Right lobe of liver (tissue), 4 donors: ENCODE measurements around the gene DRD4.

Source experiments
- POLR2A ChIP-seq: fragments of 450-650 bp; IDR thresholded peaks from one replicate; pipeline ENCODE4 v1.6.1; 2017; ENCODE audit warnings: antibody characterized with exemption, mild to moderate bottlenecking
- TF ChIP-seq, protein P1 (sequence below), 4 donors: fragments of 200-600 bp in 3 of 4; fragments of 450-650 bp in 1 of 4; IDR thresholded peaks; one replicate each; pipeline versions ENCODE4 v1.5.1 to v1.8.0; 2016 to 2022; ENCODE audit warnings: antibody characterized with exemption in 4 of 4, mild to moderate bottlenecking in 2 of 4
- donor health status: DM: no; HTN: no; CAD: no.
- donor health status: DM: no; HTN: no; CAD: no.
- donor health status: DM: no; HTN: yes; CAD: no.

DNA sequence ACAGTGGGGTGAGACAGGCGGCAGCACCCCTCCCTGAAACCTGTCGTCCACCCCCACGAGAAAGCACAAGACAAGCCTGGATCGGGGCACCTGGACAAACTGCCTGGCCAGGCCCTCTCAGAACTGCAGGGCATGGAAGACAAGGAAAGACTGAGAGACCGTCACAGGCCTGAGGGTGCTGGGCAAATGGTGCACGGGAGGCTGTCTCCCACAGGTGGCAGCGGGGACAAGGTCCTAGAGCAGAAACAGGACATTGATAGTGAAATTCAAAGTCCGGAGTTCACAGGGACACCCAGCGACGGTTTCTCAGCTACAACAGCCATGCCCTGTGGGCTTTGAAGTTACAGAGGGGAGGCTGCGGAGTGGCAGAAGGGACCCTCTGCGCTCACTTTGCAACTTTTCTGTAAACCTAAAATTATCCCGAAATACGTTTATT, 20.6 kb downstream of the DRD4 start:
- TF ChIP-seq, protein P1, sequence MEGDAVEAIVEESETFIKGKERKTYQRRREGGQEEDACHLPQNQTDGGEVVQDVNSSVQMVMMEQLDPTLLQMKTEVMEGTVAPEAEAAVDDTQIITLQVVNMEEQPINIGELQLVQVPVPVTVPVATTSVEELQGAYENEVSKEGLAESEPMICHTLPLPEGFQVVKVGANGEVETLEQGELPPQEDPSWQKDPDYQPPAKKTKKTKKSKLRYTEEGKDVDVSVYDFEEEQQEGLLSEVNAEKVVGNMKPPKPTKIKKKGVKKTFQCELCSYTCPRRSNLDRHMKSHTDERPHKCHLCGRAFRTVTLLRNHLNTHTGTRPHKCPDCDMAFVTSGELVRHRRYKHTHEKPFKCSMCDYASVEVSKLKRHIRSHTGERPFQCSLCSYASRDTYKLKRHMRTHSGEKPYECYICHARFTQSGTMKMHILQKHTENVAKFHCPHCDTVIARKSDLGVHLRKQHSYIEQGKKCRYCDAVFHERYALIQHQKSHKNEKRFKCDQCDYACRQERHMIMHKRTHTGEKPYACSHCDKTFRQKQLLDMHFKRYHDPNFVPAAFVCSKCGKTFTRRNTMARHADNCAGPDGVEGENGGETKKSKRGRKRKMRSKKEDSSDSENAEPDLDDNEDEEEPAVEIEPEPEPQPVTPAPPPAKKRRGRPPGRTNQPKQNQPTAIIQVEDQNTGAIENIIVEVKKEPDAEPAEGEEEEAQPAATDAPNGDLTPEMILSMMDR (IDR thresholded peaks at IDR 0.05), result peak in 2 of 4 donors; percentile 12 to 25
- TF ChIP-seq POLR2A, result no peak
